DOHH2 (cell line): ENCODE data around the gene KCNIP2.

ENCODE experiments used
- H3F3A ChIP-seq: fragments of 200-600 bp; sonication (generic), shearing (Covaris generic); 2 replicates; pipeline ENCODE4 v1.6.0; 2016; ENCODE audit warnings: antibody characterized with exemption, mild to moderate bottlenecking; ENCODE audit not compliant: control insufficient read depth, insufficient read depth
- H3K27ac ChIP-seq: fragments of 200-600 bp; sonication (generic); 2 replicates; pipeline ENCODE4 v1.5.1; 2014; ENCODE audit warnings: low read depth, mild to moderate bottlenecking, low read length, moderate library complexity
- H3K27me3 ChIP-seq: fragments of 200-600 bp; sonication (generic); 2 replicates; pipeline ENCODE4 v1.6.1; 2014; ENCODE audit warnings: mild to moderate bottlenecking, low read length, mixed read lengths; ENCODE audit not compliant: control insufficient read depth
- H3K36me3 ChIP-seq: fragments of 200-600 bp; sonication (generic); 2 replicates; pipeline ENCODE4 v1.6.1; 2014; ENCODE audit warnings: mild to moderate bottlenecking, low read length, moderate library complexity, mixed read lengths; ENCODE audit not compliant: control insufficient read depth
- H3K4me1 ChIP-seq: fragments of 200-600 bp; sonication (generic); 2 replicates; pipeline ENCODE4 v1.6.1; 2014; ENCODE audit warnings: mild to moderate bottlenecking, low read length, mixed read lengths; ENCODE audit not compliant: control insufficient read depth
- H3K4me2 ChIP-seq: fragments of 200-600 bp; sonication (generic); 2 replicates; pipeline ENCODE4 v1.6.0; 2014; ENCODE audit warnings: mild to moderate bottlenecking, low read length, moderate library complexity
- H3K4me3 ChIP-seq: fragments of 200-600 bp; sonication (generic); 2 replicates; pipeline ENCODE4 v1.5.1; 2014; ENCODE audit warnings: mild to moderate bottlenecking, low read length, mixed read lengths
- H3K79me2 ChIP-seq: fragments of 200-600 bp; sonication (generic); 2 replicates; pipeline ENCODE4 v1.6.1; 2014; ENCODE audit warnings: mild to moderate bottlenecking, low read length, mixed read lengths; ENCODE audit not compliant: control insufficient read depth
- H3K9me2 ChIP-seq: fragments of 200-600 bp; sonication (generic); replicated peaks from 2 replicates; pipeline ENCODE4 v1.6.1; 2014; ENCODE audit warnings: mild to moderate bottlenecking, low read length, mixed read lengths; ENCODE audit not compliant: control insufficient read depth
- H3K9me3 ChIP-seq: fragments of 200-600 bp; sonication (generic); 2 replicates; pipeline ENCODE4 v1.6.1; 2014; ENCODE audit warnings: antibody characterized with exemption, low read length, mixed read lengths; ENCODE audit not compliant: control insufficient read depth, insufficient read depth
- H4K20me1 ChIP-seq: fragments of 200-600 bp; sonication (generic); 2 replicates; pipeline ENCODE4 v1.6.0; 2014; ENCODE audit warnings: low read depth, mild to moderate bottlenecking, antibody characterized with exemption, low read length, moderate library complexity; ENCODE audit not compliant: control insufficient read depth, insufficient read depth
- CTCF ChIP-seq: fragments of 200-600 bp; sonication (generic); IDR thresholded peaks from one replicate; pipeline ENCODE4 v1.5.1; 2014; ENCODE audit warnings: antibody characterized with exemption, mild to moderate bottlenecking, low read depth, low read length; ENCODE audit not compliant: poor library complexity, severe bottlenecking
- EZH2phosphoT487 ChIP-seq: fragments of 200-600 bp; sonication (generic); IDR thresholded peaks from 2 replicates; pipeline ENCODE4 v1.6.1; 2017; ENCODE audit warnings: borderline replicate concordance, mild to moderate bottlenecking, antibody characterized with exemption, low read length, moderate library complexity, mixed read lengths

Gene KCNIP2

GRCh38 chr10:101839416-101840063 lies 4.1 kb downstream of the KCNIP2 start:
- Histone ChIP-seq H3K27ac (no peak overlapping the region), H3K79me2 (no peaks in the 10 kb centered on the region), H3K27me3 (peaks cover 18% of the 10 kb centered on the region), H3K9me3 (no peaks in the 10 kb centered on the region), H3K4me2 (peak overlapping the region; percentile 79), H3F3A (no peaks in the 10 kb centered on the region), H3K4me1 (peaks cover 49% of the 10 kb centered on the region), H3K4me3 (peak overlapping the region; percentile 66), H3K36me3 (no peaks in the 10 kb centered on the region), H4K20me1 (no peaks in the 10 kb centered on the region; the same call in 1 of the 2 replicates), H3K9me2 (no peaks in the 10 kb centered on the region)
- TF ChIP-seq CTCF (no peak), EZH2phosphoT487 (no peak)

GRCh38 chr10:101839002-101839401 lies 4.6 kb downstream of the KCNIP2 start:
- H3K4me1 ChIP-seq: peaks cover 49% of the 10 kb centered on the region
- peak overlapping the region; percentile 79; the same call in 1 of the 2 replicates for H3K4me2 ChIP-seq
- no peaks in the 10 kb centered on the region for H3K9me3 ChIP-seq
- H3K4me3 ChIP-seq: no peak overlapping the region
- no peaks in the 10 kb centered on the region for H3K9me2 ChIP-seq
- no peaks in the 10 kb centered on the region for H3F3A ChIP-seq
- no peak overlapping the region for H3K27ac ChIP-seq
- TF ChIP-seq CTCF (no peak), EZH2phosphoT487 (no peak)
- no peaks in the 10 kb centered on the region; the same call in 1 of the 2 replicates for H4K20me1 ChIP-seq
- H3K36me3 ChIP-seq: no peaks in the 10 kb centered on the region
- no peaks in the 10 kb centered on the region for H3K79me2 ChIP-seq
- peaks cover 18% of the 10 kb centered on the region for H3K27me3 ChIP-seq

GRCh38 chr10:101838416-101838970 lies 5.1 kb downstream of the KCNIP2 start:
- H3K27me3 ChIP-seq: peaks cover 18% of the 10 kb centered on the region
- H3K4me1 ChIP-seq: peaks cover 49% of the 10 kb centered on the region
- no peak for TF ChIP-seq EZH2phosphoT487
- H3K27ac ChIP-seq: no peak overlapping the region
- no peaks in the 10 kb centered on the region; the same call in 1 of the 2 replicates for H4K20me1 ChIP-seq
- no peaks in the 10 kb centered on the region for H3F3A ChIP-seq
- no peaks in the 10 kb centered on the region for H3K9me3 ChIP-seq
- H3K79me2 ChIP-seq: no peaks in the 10 kb centered on the region
- H3K4me2 ChIP-seq: no peak overlapping the region
- no peaks in the 10 kb centered on the region for H3K36me3 ChIP-seq
- no peaks in the 10 kb centered on the region for H3K9me2 ChIP-seq
- no peak overlapping the region for H3K4me3 ChIP-seq

GRCh38 chr10:101837748-101838147 lies 5.9 kb downstream of the KCNIP2 start:
- Histone ChIP-seq H3K36me3 (no peaks in the 10 kb centered on the region), H3K9me3 (no peaks in the 10 kb centered on the region), H3K4me2 (no peak overlapping the region), H3K27me3 (peaks cover 14% of the 10 kb centered on the region), H3K79me2 (no peaks in the 10 kb centered on the region), H3K4me3 (no peak overlapping the region), H3K4me1 (peaks cover 41% of the 10 kb centered on the region), H3K27ac (no peak overlapping the region), H4K20me1 (no peaks in the 10 kb centered on the region; the same call in 1 of the 2 replicates), H3K9me2 (no peaks in the 10 kb centered on the region), H3F3A (no peaks in the 10 kb centered on the region)
- no peak for TF ChIP-seq CTCF
- TF ChIP-seq EZH2phosphoT487: no peak
